ENCODE measurements around the gene ZFYVE28. TPM values are rescaled to one million over a fixed set of nuclear protein-coding genes. Genes with fewer than 3 reads are reported as not detected.

ZFYVE28 gene
- total RNA-seq, 6 donors from 2014 or later, result 10.8 to 51.3 (median 15.2) TPM

GRCh38 chr4:2247128-2248043, 171.1 kb downstream of the ZFYVE28 start:
- Histone ChIP-seq H3K36me3 (peaks cover 18 to 52% (median 49%) of the 10 kb centered on the region in 4 donors), H3K27ac (peak overlapping the region in 2 of 4 donors; percentile 34 to 68), H3K4me1 (peaks cover 25 to 56% (median 31%) of the 10 kb centered on the region in 4 donors), H3K27me3 (no peaks in the 10 kb centered on the region), H3K4me3 (no peak overlapping the region), H3K9me3 (no peaks in the 10 kb centered on the region)
- no peak for ATAC-seq (ENCODE audit: low FRiP score in 2 of 2)
- peak; percentile 19 to 82 for DNase-seq
- TF ChIP-seq EP300 (IDR thresholded peaks at IDR 0.05) (no peak), POLR2A (IDR thresholded peaks at IDR 0.05) (no peak), CTCF (IDR thresholded peaks at IDR 0.05) (no peak), POLR2AphosphoS5 (IDR thresholded peaks at IDR 0.05) (no peak)
- 91 to 94% methylated on average over 24 to 36 of the region's 42 CpGs for WGBS, 2 donors

GRCh38 chr4:2246384-2247127, 171.9 kb downstream of the ZFYVE28 start:
- 90 to 92% methylated on average over 5 to 15 of the region's 19 CpGs for WGBS, 2 donors
- DNase-seq, result peak; percentile 17 to 53

GRCh38 chr4:2245787-2246275, 172.6 kb downstream of the ZFYVE28 start:
- TF ChIP-seq POLR2A (IDR thresholded peaks at IDR 0.05) (no peak), EP300 (IDR thresholded peaks at IDR 0.05) (no peak), CTCF (IDR thresholded peaks at IDR 0.05) (no peak), POLR2AphosphoS5 (IDR thresholded peaks at IDR 0.05) (no peak)
- Histone ChIP-seq H3K27me3 (no peaks in the 10 kb centered on the region), H3K9me3 (no peaks in the 10 kb centered on the region), H3K4me3 (no peak overlapping the region), H3K27ac (peak overlapping the region; percentile 55 to 83 (median 73)), H3K36me3 (peaks cover 14 to 36% (median 33%) of the 10 kb centered on the region in 4 donors), H3K4me1 (peaks cover 28 to 60% (median 38%) of the 10 kb centered on the region in 4 donors)
- no peak for DNase-seq
- ATAC-seq (ENCODE audit: low FRiP score in 2 of 2), result no peak
- WGBS, 2 donors, result 84 to 91% methylated on average over 7 of the region's 7 CpGs

More at GRCh38 chr4:2246384-2247127, 171.9 kb downstream of the ZFYVE28 start:
- TF ChIP-seq CTCF (IDR thresholded peaks at IDR 0.05), result no peak
- no peak for TF ChIP-seq POLR2AphosphoS5 (IDR thresholded peaks at IDR 0.05)
- TF ChIP-seq POLR2A (IDR thresholded peaks at IDR 0.05), result no peak
- TF ChIP-seq EP300 (IDR thresholded peaks at IDR 0.05), result no peak
- no peak overlapping the region for H3K4me3 ChIP-seq
- H3K9me3 ChIP-seq, result no peaks in the 10 kb centered on the region
- H3K4me1 ChIP-seq, result peaks cover 27 to 54% (median 34%) of the 10 kb centered on the region in 4 donors
- H3K36me3 ChIP-seq, result peaks cover 18 to 43% (median 41%) of the 10 kb centered on the region in 4 donors
- peak overlapping the region in 2 of 4 donors; percentile 68 to 78 for H3K27ac ChIP-seq
- H3K27me3 ChIP-seq, result no peaks in the 10 kb centered on the region
- ATAC-seq (ENCODE audit: low FRiP score in 2 of 2), result no peak

GRCh38 chr4:2245057-2245786, 173.2 kb downstream of the ZFYVE28 start:
- Histone ChIP-seq H3K36me3 (peaks cover 8 to 30% (median 27%) of the 10 kb centered on the region in 4 donors), H3K4me3 (no peak overlapping the region), H3K9me3 (no peaks in the 10 kb centered on the region), H3K27me3 (no peaks in the 10 kb centered on the region), H3K27ac (peak overlapping the region; percentile 55 to 83 (median 73)), H3K4me1 (peaks cover 34 to 66% (median 44%) of the 10 kb centered on the region in 4 donors)
- TF ChIP-seq CTCF (IDR thresholded peaks at IDR 0.05) (no peak), EP300 (IDR thresholded peaks at IDR 0.05) (no peak), POLR2A (IDR thresholded peaks at IDR 0.05) (no peak), POLR2AphosphoS5 (IDR thresholded peaks at IDR 0.05) (no peak)
- ATAC-seq (ENCODE audit: low FRiP score in 2 of 2) (no peak), DNase-seq (peak in 1 of 2 donors; percentile 18)
- 50 to 56% methylated on average over 7 of the region's 7 CpGs for WGBS, 2 donors
